ENCODE results near the gene TULP3.

Gene TULP3

GRCh38 chr12:2970744-2971143, 80.1 kb downstream of the TULP3 start:
- no peak for DNase-seq (ENCODE audit: low read depth)

GRCh38 chr12:2973566-2973965, 82.9 kb downstream of the TULP3 start:
- DNase-seq (ENCODE audit: low read depth): no peak

GRCh38 chr12:2974560-2974971, 83.9 kb downstream of the TULP3 start:
- DNase-seq (ENCODE audit: low read depth): no peak

- no peak for DNase-seq (ENCODE audit: low read depth)
Measured at GRCh38 chr12:2976581-2976996, 85.9 kb downstream of the TULP3 start.

- DNase-seq (ENCODE audit: low read depth): no peak
Measured at GRCh38 chr12:2977776-2978175, 87.1 kb downstream of the TULP3 start.

GRCh38 chr12:2979806-2980205, 89.1 kb downstream of the TULP3 start:
- no peak for DNase-seq (ENCODE audit: low read depth)

GRCh38 chr12:2980630-2981029, 89.9 kb downstream of the TULP3 start:
- no peak for DNase-seq (ENCODE audit: low read depth)

GRCh38 chr12:2982361-2982760, 91.7 kb downstream of the TULP3 start:
- no peak for DNase-seq (ENCODE audit: low read depth)

- DNase-seq (ENCODE audit: low read depth): no peak
Measured at GRCh38 chr12:2984249-2984648, 93.6 kb downstream of the TULP3 start.

GRCh38 chr12:2984698-2985097, 94.0 kb downstream of the TULP3 start:
- no peak for DNase-seq (ENCODE audit: low read depth)

GRCh38 chr12:2986876-2987275, 96.2 kb downstream of the TULP3 start:
- no peak for DNase-seq (ENCODE audit: low read depth)

GRCh38 chr12:2988494-2988893, 97.8 kb downstream of the TULP3 start:
- no peak for DNase-seq (ENCODE audit: low read depth)
